Fibroblast of lung (primary cell): ENCODE measurements around the gene IPO11.

Experiments used
- CTCF ChIP-seq, 2 donors: IDR thresholded peaks in 1 of 2; conservative IDR thresholded peaks in 1 of 2; 1 replicate in 1 of 2; 2 replicates in 1 of 2; pipeline ENCODE4 v1.5.1; 2011 to 2012; ENCODE audit warnings: low read length in 2 of 2, control low read depth in 1 of 2, inconsistent platforms in 1 of 2, low read depth in 1 of 2, mild to moderate bottlenecking in 1 of 2
- EZH2 ChIP-seq: IDR thresholded peaks from 2 replicates; pipeline ENCODE4 v1.5.1; 2012; ENCODE audit warnings: low read length, control low read depth, mild to moderate bottlenecking; ENCODE audit errors: missing control alignments

GRCh38 chr5:62375627-62376026 is 36.9 kb upstream of the IPO11 start:
- no peak for TF ChIP-seq EZH2
- no peak for TF ChIP-seq CTCF (conservative IDR thresholded peaks at IDR 0.05 in 1 of 2, IDR thresholded peaks at IDR 0.05 in 1 of 2; ENCODE audit: low read depth in 1 of 2, low read length in 2 of 2)
